ENCODE results near the gene SLC4A4.
A peak's percentile ranks its signal among the peaks of the same experiment; 100 is the strongest.
"Not testable (repeated sequence)": the region's sequence is repeated elsewhere in the genome, so short reads cannot be mapped to it uniquely, and the experiment has no call there.

SLC4A4 gene

GRCh38 chr4:71360844-71361243 lies 22.0 kb downstream of the SLC4A4 start:
- no peak for DNase-seq (ENCODE audit: low read depth)

GRCh38 chr4:71361476-71361875 lies 22.7 kb downstream of the SLC4A4 start:
- no peak for DNase-seq (ENCODE audit: low read depth)

GRCh38 chr4:71366766-71367165 lies 27.9 kb downstream of the SLC4A4 start:
- no peak for DNase-seq (ENCODE audit: low read depth)

- no peak for DNase-seq (ENCODE audit: low read depth)
Observed at GRCh38 chr4:71367546-71367945, 28.7 kb downstream of the SLC4A4 start.

- no peak for DNase-seq (ENCODE audit: low read depth)
Observed at GRCh38 chr4:71368906-71369305, 30.1 kb downstream of the SLC4A4 start.

GRCh38 chr4:71369536-71369935 lies 30.7 kb downstream of the SLC4A4 start:
- DNase-seq (ENCODE audit: low read depth) = no peak

GRCh38 chr4:71375494-71375893 lies 36.7 kb downstream of the SLC4A4 start:
- DNase-seq (ENCODE audit: low read depth) = no peak

GRCh38 chr4:71377561-71377960 lies 38.7 kb downstream of the SLC4A4 start:
- peak; percentile 23 for DNase-seq (ENCODE audit: low read depth)

GRCh38 chr4:71379126-71379525 lies 40.3 kb downstream of the SLC4A4 start:
- no peak for DNase-seq (ENCODE audit: low read depth)

- DNase-seq (ENCODE audit: low read depth) = no peak
Observed at GRCh38 chr4:71380788-71381187, 42.0 kb downstream of the SLC4A4 start.

GRCh38 chr4:71382125-71382899 lies 43.5 kb downstream of the SLC4A4 start:
- no peak for DNase-seq (ENCODE audit: low read depth)

- DNase-seq (ENCODE audit: low read depth) = no peak
Observed at GRCh38 chr4:71382900-71383560, 44.2 kb downstream of the SLC4A4 start.

- no peak for DNase-seq (ENCODE audit: low read depth)
Observed at GRCh38 chr4:71383984-71384383, 45.2 kb downstream of the SLC4A4 start.

GRCh38 chr4:71389149-71389827 lies 50.5 kb downstream of the SLC4A4 start:
- DNase-seq (ENCODE audit: low read depth) = peak; percentile 66

GRCh38 chr4:71392109-71392508 lies 53.3 kb downstream of the SLC4A4 start:
- no peak for DNase-seq (ENCODE audit: low read depth)

GRCh38 chr4:71396382-71396781 lies 57.6 kb downstream of the SLC4A4 start:
- DNase-seq (ENCODE audit: low read depth) = peak; percentile 23

- no peak for DNase-seq (ENCODE audit: low read depth)
Observed at GRCh38 chr4:71400810-71401209, 62.0 kb downstream of the SLC4A4 start.

GRCh38 chr4:71402616-71403015 lies 63.8 kb downstream of the SLC4A4 start:
- no peak for DNase-seq (ENCODE audit: low read depth)

- no peak for DNase-seq (ENCODE audit: low read depth)
Observed at GRCh38 chr4:71404049-71404448, 65.2 kb downstream of the SLC4A4 start.

- DNase-seq (ENCODE audit: low read depth) = no peak
Observed at GRCh38 chr4:71405791-71406190, 67.0 kb downstream of the SLC4A4 start.

- no peak for DNase-seq (ENCODE audit: low read depth)
Observed at GRCh38 chr4:71406459-71406963, 67.7 kb downstream of the SLC4A4 start.

GRCh38 chr4:71408961-71409360 lies 70.1 kb downstream of the SLC4A4 start:
- DNase-seq (ENCODE audit: low read depth) = not testable (repeated sequence)

GRCh38 chr4:71411981-71412380 lies 73.2 kb downstream of the SLC4A4 start:
- no peak for DNase-seq (ENCODE audit: low read depth)
